ENCODE data around the gene WIPF3.

The WIPF3 gene

DNA sequence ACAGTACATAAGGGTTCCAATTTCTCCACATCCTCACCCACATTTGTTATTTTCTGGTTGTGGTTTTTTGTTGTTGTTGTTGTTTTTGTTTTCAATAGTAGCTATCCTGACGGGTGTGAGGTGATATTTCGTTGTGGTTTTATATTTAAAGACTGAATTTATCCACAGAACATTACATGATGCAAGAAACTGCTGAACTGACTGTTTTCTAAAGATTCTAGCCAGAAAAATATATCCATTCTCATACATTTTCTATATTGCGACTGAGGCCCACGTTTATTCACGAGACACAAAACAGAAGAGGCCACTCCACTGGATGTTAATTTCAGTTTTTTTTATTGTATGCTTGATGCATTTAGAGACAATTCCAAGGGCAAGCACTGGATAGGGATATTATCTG lies 113.5 kb downstream of the WIPF3 start:
- TF ChIP-seq, protein P1, sequence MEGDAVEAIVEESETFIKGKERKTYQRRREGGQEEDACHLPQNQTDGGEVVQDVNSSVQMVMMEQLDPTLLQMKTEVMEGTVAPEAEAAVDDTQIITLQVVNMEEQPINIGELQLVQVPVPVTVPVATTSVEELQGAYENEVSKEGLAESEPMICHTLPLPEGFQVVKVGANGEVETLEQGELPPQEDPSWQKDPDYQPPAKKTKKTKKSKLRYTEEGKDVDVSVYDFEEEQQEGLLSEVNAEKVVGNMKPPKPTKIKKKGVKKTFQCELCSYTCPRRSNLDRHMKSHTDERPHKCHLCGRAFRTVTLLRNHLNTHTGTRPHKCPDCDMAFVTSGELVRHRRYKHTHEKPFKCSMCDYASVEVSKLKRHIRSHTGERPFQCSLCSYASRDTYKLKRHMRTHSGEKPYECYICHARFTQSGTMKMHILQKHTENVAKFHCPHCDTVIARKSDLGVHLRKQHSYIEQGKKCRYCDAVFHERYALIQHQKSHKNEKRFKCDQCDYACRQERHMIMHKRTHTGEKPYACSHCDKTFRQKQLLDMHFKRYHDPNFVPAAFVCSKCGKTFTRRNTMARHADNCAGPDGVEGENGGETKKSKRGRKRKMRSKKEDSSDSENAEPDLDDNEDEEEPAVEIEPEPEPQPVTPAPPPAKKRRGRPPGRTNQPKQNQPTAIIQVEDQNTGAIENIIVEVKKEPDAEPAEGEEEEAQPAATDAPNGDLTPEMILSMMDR (IDR thresholded peaks at IDR 0.05; ENCODE audit: low read depth, low read length, missing control alignments), result no peak
- Histone ChIP-seq H3K27ac (no peak overlapping the region), H3K27me3 (replicated peaks) (no peaks in the 10 kb centered on the region), H3K36me3 (replicated peaks) (peaks cover 24% of the 10 kb centered on the region), H3K4me3 (ENCODE audit: low read depth, low read length) (no peak overlapping the region)
- in situ Hi-C loops (cut with HindIII; ENCODE audit: low pct_ligation_motif_present, low sequenced_read_pairs), result no loop called here
- DNase-seq, result no peak

DNA sequence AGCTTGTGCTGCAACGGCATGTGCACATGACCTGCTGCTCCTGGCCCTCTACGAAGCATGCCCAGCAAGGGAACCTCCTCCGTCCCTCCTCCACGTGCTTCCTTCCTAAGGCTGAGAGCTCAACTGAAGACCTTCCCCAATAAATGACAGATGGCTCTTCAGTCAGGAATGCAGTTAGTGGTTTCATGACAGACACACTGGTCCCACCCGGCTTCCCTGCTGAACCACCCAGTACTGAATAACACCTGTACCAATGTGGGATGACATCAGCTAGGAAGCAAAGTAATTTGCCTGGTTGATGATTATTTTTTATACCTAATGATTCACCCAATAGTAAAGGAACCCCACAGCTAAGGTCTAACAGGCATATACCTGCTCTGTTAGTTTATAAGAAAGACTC lies 114.2 kb downstream of the WIPF3 start:
- in situ Hi-C loops (cut with HindIII; ENCODE audit: low pct_ligation_motif_present, low sequenced_read_pairs), result no loop called here
- DNase-seq, result no peak
- TF ChIP-seq, protein P1 (IDR thresholded peaks at IDR 0.05; ENCODE audit: low read depth, low read length, missing control alignments), result no peak
- no peaks in the 10 kb centered on the region for H3K27me3 ChIP-seq (replicated peaks)
- H3K27ac ChIP-seq, result no peak overlapping the region
- H3K36me3 ChIP-seq (replicated peaks), result peaks cover 26% of the 10 kb centered on the region
- no peak overlapping the region for H3K4me3 ChIP-seq (ENCODE audit: low read depth, low read length)

DNA sequence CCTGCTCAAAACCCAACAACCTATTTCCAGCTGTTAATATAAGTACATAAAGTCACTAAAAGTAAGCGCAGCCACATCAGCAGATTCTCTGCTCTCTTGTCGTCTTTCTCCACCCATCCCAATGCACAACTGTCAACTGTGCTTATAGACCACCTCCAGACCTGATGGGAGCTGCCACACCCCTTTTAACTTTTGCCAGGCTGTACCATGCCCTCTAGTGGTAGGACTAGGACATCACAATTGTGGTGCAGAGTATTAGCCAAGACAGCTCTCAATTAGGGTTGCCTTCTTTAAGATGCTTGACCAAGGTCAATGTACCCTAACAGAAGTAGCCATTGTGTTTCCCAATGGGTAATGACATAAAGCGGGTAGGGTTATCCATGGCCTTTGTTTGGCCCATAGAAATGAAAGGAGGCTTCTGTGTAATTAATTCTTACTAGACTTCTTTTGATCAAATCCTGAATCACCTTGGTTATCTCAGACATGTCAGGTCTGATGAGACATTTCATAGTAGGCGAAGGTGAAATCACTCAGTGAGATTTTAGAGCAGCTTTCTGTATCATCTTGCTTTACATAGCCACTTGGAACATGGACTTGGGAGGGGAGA lies 115.2 kb downstream of the WIPF3 start:
- Histone ChIP-seq H3K27me3 (replicated peaks) (no peaks in the 10 kb centered on the region), H3K27ac (no peak overlapping the region), H3K36me3 (replicated peaks) (peaks cover 30% of the 10 kb centered on the region), H3K4me3 (ENCODE audit: low read depth, low read length) (no peak overlapping the region)
- in situ Hi-C loops (cut with HindIII; ENCODE audit: low pct_ligation_motif_present, low sequenced_read_pairs), result no loop called here
- peak; percentile 52 for DNase-seq
- TF ChIP-seq, protein P1 (IDR thresholded peaks at IDR 0.05; ENCODE audit: low read depth, low read length, missing control alignments), result peak; percentile 95

DNA sequence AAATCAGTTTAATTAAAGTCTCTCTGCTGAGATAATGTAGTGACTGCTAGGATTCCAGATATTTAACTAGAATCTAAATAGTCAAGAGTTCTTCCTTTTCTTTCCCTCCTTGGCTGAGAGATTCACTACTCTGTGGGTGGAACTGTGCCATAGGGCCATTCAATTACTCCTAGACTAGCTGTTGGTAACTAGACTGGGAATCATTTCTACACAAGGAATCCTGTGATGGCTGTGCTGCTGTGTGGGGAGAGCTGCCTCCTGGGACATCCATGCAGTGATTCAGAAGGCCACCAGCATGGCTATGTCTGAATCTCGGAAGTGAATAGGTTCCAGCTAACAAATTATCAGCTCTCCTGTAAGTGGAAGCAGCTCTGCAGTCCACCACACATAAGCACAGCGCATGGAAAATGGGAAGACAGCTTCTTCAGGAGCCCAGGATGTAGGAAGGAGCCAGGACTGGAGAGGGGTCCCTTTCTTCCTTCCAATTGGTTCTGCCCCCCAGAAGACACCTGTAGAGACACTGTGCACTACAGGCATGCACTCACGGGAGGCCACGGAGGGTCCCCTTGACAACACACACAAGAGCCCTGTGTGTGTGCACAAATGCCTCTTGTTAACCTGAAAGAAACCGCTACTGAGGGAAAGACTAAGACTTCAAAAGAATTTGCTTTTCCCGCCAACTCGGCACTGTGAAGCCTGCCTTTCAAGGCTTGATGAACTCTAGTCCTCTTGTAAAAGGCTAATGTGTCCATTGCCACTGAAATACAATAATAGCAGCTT lies 116.8 kb downstream of the WIPF3 start:
- peaks cover 30% of the 10 kb centered on the region for H3K36me3 ChIP-seq (replicated peaks)
- no peak overlapping the region for H3K27ac ChIP-seq
- in situ Hi-C loops (cut with HindIII; ENCODE audit: low pct_ligation_motif_present, low sequenced_read_pairs), result no loop called here
- TF ChIP-seq, protein P1 (IDR thresholded peaks at IDR 0.05; ENCODE audit: low read depth, low read length, missing control alignments), result no peak
- DNase-seq, result no peak
- no peaks in the 10 kb centered on the region for H3K27me3 ChIP-seq (replicated peaks)
- no peak overlapping the region for H3K4me3 ChIP-seq (ENCODE audit: low read depth, low read length)

DNA sequence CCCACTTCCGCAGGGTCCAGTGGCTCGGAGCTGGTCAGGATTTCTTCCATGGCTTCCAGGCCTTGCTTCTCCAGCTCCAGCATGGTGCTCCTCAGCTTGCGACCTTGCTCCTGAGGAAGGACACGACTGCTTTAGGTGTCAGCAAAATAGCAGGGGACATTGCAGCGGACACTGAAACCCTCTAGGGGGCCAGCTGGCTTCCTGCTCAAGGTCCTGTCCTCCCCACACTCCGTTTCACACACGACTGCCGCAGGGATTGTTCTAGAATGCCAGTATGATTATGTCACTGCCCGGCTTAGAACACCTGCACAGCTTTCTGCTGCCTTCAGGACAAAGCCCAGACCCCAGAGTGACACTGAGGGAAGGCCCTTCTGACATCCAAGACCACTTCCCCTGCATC lies 117.7 kb downstream of the WIPF3 start:
- Histone ChIP-seq H3K4me3 (ENCODE audit: low read depth, low read length) (no peak overlapping the region), H3K36me3 (replicated peaks) (peaks cover 31% of the 10 kb centered on the region), H3K27ac (no peak overlapping the region), H3K27me3 (replicated peaks) (no peaks in the 10 kb centered on the region)
- in situ Hi-C loops (cut with HindIII; ENCODE audit: low pct_ligation_motif_present, low sequenced_read_pairs), result no loop called here
- DNase-seq, result no peak
- TF ChIP-seq, protein P1 (IDR thresholded peaks at IDR 0.05; ENCODE audit: low read depth, low read length, missing control alignments), result peak; percentile 3
